ENCODE measurements around the gene THSD4.
"Not testable (repeated sequence)": the region's sequence is repeated elsewhere in the genome, so short reads cannot be mapped to it uniquely, and the experiment has no call there.

The THSD4 gene

DNA sequence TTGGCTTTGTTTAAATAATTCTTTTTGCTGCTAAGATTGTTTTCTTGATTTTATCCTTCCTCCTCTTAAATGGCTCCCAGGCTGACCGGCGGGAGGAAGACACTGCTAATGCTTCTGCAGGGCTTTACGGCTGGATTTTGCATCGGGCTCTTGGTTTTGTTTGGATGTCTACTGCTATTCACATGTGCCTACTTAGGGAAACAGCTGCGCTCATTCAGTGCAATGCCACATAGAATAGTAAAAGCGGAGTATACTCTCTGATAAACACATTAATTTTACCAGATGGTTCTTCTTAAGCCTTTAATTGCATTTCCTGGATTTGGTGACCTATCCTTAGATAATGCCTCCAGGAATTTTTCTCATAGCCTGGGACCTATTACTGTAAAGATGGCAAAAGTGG is 146.6 kb downstream of the THSD4 start:
- peaks cover 0 to 3% of the 10 kb centered on the region in 2 donors for H3K36me3 ChIP-seq (ENCODE audit: control insufficient read depth in 1 of 2, insufficient read depth in 2 of 2, low read length in 2 of 2)
- no peaks in the 10 kb centered on the region for H3K9me3 ChIP-seq (ENCODE audit: control insufficient read depth in 1 of 2, low read length in 2 of 2)
- no peak overlapping the region for H3K9ac ChIP-seq (ENCODE audit: low read depth in 1 of 2, low read length in 2 of 2)
- no peak overlapping the region for H3K4me3 ChIP-seq (ENCODE audit: low read depth in 1 of 2, low read length in 2 of 2)
- H3K27me3 ChIP-seq (ENCODE audit: control insufficient read depth in 1 of 2, insufficient read depth in 2 of 2, low read length in 2 of 2), result no peaks in the 10 kb centered on the region
- no peaks in the 10 kb centered on the region for H3K4me1 ChIP-seq (ENCODE audit: control insufficient read depth in 1 of 2, insufficient read depth in 2 of 2, low read length in 2 of 2)
- no peak overlapping the region for H3K27ac ChIP-seq (ENCODE audit: low read depth, low read length)

DNA sequence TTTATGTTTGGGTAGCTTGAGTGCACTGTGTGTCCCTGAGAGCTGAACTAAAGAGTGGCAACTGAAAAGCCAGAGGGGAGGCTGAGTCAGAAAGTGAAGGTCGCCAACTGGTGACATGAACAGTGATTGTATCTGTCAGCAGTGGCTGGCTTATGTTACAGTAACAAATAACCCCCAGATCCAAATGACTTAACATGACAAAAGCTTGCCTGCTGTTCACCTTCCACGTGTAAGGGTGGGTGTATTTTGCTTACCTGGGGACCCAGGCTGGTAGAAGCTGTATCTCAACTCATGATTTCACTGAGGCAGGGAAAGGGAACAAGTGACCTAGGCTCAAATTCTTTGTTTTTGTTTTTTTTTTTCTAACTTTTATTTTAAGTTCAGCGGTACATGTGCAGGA is 147.3 kb downstream of the THSD4 start:
- Histone ChIP-seq H3K9me3 (ENCODE audit: control insufficient read depth in 1 of 2, low read length in 2 of 2) (no peaks in the 10 kb centered on the region), H3K27me3 (ENCODE audit: control insufficient read depth in 1 of 2, insufficient read depth in 2 of 2, low read length in 2 of 2) (no peaks in the 10 kb centered on the region), H3K9ac (ENCODE audit: low read depth in 1 of 2, low read length in 2 of 2) (no peak overlapping the region), H3K27ac (ENCODE audit: low read depth, low read length) (no peak overlapping the region), H3K36me3 (ENCODE audit: control insufficient read depth in 1 of 2, insufficient read depth in 2 of 2, low read length in 2 of 2) (peaks cover 0 to 3% of the 10 kb centered on the region in 2 donors), H3K4me1 (ENCODE audit: control insufficient read depth in 1 of 2, insufficient read depth in 2 of 2, low read length in 2 of 2) (no peaks in the 10 kb centered on the region), H3K4me3 (ENCODE audit: low read depth in 1 of 2, low read length in 2 of 2) (no peak overlapping the region)

DNA sequence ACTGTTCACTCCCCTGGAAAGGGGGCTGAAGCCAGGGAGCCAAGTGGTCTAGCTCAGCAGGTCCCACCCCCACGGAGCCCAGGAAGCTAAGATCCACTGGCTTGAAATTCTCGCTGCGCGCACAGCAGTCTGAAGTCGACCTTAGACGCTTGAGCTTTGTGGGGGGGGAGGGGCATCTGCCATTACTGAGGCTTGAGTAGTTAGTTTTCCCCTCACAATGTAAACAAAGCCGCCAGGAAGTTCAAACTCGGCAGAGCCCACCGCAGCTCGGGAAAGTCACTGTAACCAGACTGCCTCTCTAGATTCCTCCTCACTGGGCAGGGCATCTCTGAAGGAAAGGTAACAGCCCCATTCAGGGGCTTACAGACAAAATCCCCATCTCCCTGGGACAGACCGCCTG is 150.3 kb downstream of the THSD4 start:
- not testable (repeated sequence) for H3K36me3 ChIP-seq (ENCODE audit: control insufficient read depth in 1 of 2, insufficient read depth in 2 of 2, low read length in 2 of 2); H3K9ac ChIP-seq (ENCODE audit: low read depth in 1 of 2, low read length in 2 of 2); H3K27me3 ChIP-seq (ENCODE audit: control insufficient read depth in 1 of 2, insufficient read depth in 2 of 2, low read length in 2 of 2); H3K4me3 ChIP-seq (ENCODE audit: low read depth in 1 of 2, low read length in 2 of 2); H3K4me1 ChIP-seq (ENCODE audit: control insufficient read depth in 1 of 2, insufficient read depth in 2 of 2, low read length in 2 of 2); H3K9me3 ChIP-seq (ENCODE audit: control insufficient read depth in 1 of 2, low read length in 2 of 2); H3K27ac ChIP-seq (ENCODE audit: low read depth, low read length)

DNA sequence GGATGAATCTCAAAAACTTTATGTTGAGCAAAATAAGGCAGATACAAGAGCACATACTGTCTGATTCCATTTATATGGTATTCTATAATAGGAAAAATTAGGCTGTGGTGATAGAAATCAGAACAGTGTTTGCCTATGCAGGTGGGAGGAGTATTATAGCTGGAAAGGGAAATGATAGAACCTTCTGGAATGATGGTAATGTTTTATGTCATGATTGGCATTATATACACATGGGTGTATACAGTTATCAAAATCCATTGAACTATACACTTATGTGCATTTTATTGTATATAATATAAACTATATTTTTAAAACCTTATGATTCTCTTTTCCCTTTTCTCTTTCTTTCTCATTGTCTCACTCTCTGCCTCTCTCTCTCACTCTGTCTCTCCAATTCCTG is 156.1 kb downstream of the THSD4 start:
- H3K9me3 ChIP-seq (ENCODE audit: control insufficient read depth in 1 of 2, low read length in 2 of 2), result no peaks in the 10 kb centered on the region
- H3K9ac ChIP-seq (ENCODE audit: low read depth in 1 of 2, low read length in 2 of 2), result no peak overlapping the region
- H3K4me3 ChIP-seq (ENCODE audit: low read depth in 1 of 2, low read length in 2 of 2), result no peak overlapping the region
- no peak overlapping the region for H3K27ac ChIP-seq (ENCODE audit: low read depth, low read length)
- H3K36me3 ChIP-seq (ENCODE audit: control insufficient read depth in 1 of 2, insufficient read depth in 2 of 2, low read length in 2 of 2), result no peaks in the 10 kb centered on the region
- no peaks in the 10 kb centered on the region for H3K27me3 ChIP-seq (ENCODE audit: control insufficient read depth in 1 of 2, insufficient read depth in 2 of 2, low read length in 2 of 2)
- peaks cover 15 to 19% of the 10 kb centered on the region in 2 donors for H3K4me1 ChIP-seq (ENCODE audit: control insufficient read depth in 1 of 2, insufficient read depth in 2 of 2, low read length in 2 of 2)

DNA sequence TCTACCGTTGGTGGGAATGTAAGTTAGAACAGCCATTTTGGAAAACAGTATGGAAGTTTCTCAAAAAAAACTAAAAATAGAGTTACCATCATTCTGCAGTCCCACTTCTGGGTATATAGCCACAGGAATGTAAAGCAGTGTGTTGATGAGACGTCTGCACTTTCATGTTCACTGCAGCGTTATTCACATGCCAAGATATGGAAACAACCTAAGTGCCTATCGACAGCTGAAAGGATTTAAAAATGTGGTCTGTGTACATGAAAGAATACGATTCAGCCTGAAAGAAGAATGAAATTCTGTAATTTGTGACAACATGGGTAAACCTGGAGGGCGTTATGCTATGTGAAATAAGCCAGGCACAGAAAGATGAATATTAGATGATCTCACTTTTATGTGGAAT is 157.7 kb downstream of the THSD4 start:
- no peak overlapping the region for H3K27ac ChIP-seq (ENCODE audit: low read depth, low read length)
- H3K9me3 ChIP-seq (ENCODE audit: control insufficient read depth in 1 of 2, low read length in 2 of 2), result no peaks in the 10 kb centered on the region
- peaks cover 15 to 19% of the 10 kb centered on the region in 2 donors for H3K4me1 ChIP-seq (ENCODE audit: control insufficient read depth in 1 of 2, insufficient read depth in 2 of 2, low read length in 2 of 2)
- no peaks in the 10 kb centered on the region for H3K27me3 ChIP-seq (ENCODE audit: control insufficient read depth in 1 of 2, insufficient read depth in 2 of 2, low read length in 2 of 2)
- no peak overlapping the region for H3K4me3 ChIP-seq (ENCODE audit: low read depth in 1 of 2, low read length in 2 of 2)
- no peaks in the 10 kb centered on the region for H3K36me3 ChIP-seq (ENCODE audit: control insufficient read depth in 1 of 2, insufficient read depth in 2 of 2, low read length in 2 of 2)
- H3K9ac ChIP-seq (ENCODE audit: low read depth in 1 of 2, low read length in 2 of 2), result no peak overlapping the region

DNA sequence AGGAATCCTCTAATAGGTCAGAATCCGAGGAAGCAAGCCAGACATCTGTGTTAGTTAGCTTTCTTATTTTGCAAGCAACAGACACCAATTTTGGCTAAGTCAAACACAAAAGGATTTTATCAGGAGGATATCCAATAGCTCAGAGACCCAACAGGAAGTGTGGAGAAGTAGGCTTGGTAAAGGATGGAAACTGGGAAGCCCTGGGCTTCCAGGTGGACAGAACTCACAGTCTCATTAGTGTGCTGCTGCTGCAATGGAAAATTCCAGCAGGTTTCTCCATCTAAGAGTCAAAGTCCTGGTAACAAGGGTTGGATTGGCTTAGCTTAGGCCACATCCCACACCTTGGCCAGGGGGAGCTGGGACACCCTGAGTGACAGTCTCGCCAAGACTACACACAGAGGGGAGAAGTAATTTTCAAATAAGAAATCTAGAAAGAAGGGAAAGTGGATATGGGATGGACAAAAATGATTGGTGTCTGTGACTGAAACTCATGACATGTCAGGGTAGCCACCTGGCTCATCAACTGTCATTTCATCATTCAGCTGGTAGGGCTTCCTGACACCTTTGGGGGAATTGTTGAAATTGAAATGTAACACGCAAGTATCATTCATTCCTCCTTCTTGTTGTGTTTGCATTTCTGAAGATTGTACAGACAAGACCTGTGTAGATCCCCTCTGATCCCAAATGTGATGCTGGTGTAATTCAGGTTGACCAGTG is 158.6 kb downstream of the THSD4 start:
- Histone ChIP-seq H3K9me3 (ENCODE audit: control insufficient read depth in 1 of 2, low read length in 2 of 2) (no peaks in the 10 kb centered on the region), H3K36me3 (ENCODE audit: control insufficient read depth in 1 of 2, insufficient read depth in 2 of 2, low read length in 2 of 2) (no peaks in the 10 kb centered on the region), H3K4me3 (ENCODE audit: low read depth in 1 of 2, low read length in 2 of 2) (no peak overlapping the region), H3K27me3 (ENCODE audit: control insufficient read depth in 1 of 2, insufficient read depth in 2 of 2, low read length in 2 of 2) (no peaks in the 10 kb centered on the region), H3K27ac (ENCODE audit: low read depth, low read length) (no peak overlapping the region), H3K9ac (ENCODE audit: low read depth in 1 of 2, low read length in 2 of 2) (no peak overlapping the region), H3K4me1 (ENCODE audit: control insufficient read depth in 1 of 2, insufficient read depth in 2 of 2, low read length in 2 of 2) (peaks cover 20 to 23% of the 10 kb centered on the region in 2 donors)

DNA sequence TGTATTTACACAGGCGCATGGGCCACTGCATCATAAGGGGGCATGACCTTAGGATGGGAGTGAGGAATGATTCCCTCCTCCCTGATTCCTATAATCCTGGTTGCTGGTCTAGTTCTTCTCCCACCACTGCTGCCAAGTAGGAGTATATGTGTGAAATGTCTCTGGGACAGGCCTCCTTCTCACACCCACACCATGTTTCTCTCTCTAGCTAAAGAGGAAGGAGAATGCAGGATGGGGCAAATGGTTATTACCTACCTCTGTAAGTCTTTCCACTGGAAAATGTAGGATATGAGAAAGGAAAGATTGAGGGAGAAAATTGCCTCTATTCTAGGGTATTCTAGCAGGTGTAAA is 159.2 kb downstream of the THSD4 start:
- H3K27ac ChIP-seq (ENCODE audit: low read depth, low read length), result no peak overlapping the region
- no peaks in the 10 kb centered on the region for H3K36me3 ChIP-seq (ENCODE audit: control insufficient read depth in 1 of 2, insufficient read depth in 2 of 2, low read length in 2 of 2)
- H3K4me3 ChIP-seq (ENCODE audit: low read depth in 1 of 2, low read length in 2 of 2), result no peak overlapping the region
- H3K9ac ChIP-seq (ENCODE audit: low read depth in 1 of 2, low read length in 2 of 2), result no peak overlapping the region
- H3K27me3 ChIP-seq (ENCODE audit: control insufficient read depth in 1 of 2, insufficient read depth in 2 of 2, low read length in 2 of 2), result no peaks in the 10 kb centered on the region
- H3K4me1 ChIP-seq (ENCODE audit: control insufficient read depth in 1 of 2, insufficient read depth in 2 of 2, low read length in 2 of 2), result peaks cover 24 to 28% of the 10 kb centered on the region in 2 donors
- no peaks in the 10 kb centered on the region for H3K9me3 ChIP-seq (ENCODE audit: control insufficient read depth in 1 of 2, low read length in 2 of 2)

DNA sequence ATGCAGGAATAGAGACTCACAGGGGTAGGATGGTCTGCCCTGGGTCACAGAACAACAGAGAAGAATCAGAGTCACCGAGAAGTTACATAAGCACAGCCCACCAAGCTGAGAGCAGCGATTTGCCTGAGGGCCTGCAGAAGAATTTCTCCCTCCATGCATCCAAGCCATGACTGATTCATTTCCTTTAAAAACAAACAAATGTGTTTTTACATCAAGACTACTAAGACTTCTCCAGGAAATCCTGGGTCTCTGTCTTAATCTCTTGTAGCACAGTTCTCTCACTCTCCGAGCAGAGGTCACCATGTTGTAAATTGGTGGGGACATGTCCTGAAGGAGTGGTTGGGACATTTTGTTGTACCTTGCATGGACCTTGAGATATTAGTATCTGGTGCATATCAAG is 159.8 kb downstream of the THSD4 start:
- H3K9ac ChIP-seq (ENCODE audit: low read depth in 1 of 2, low read length in 2 of 2), result no peak overlapping the region
- H3K27ac ChIP-seq (ENCODE audit: low read depth, low read length), result no peak overlapping the region
- H3K9me3 ChIP-seq (ENCODE audit: control insufficient read depth in 1 of 2, low read length in 2 of 2), result no peaks in the 10 kb centered on the region
- H3K4me1 ChIP-seq (ENCODE audit: control insufficient read depth in 1 of 2, insufficient read depth in 2 of 2, low read length in 2 of 2), result peaks cover 31 to 35% of the 10 kb centered on the region in 2 donors
- H3K27me3 ChIP-seq (ENCODE audit: control insufficient read depth in 1 of 2, insufficient read depth in 2 of 2, low read length in 2 of 2), result no peaks in the 10 kb centered on the region
- H3K36me3 ChIP-seq (ENCODE audit: control insufficient read depth in 1 of 2, insufficient read depth in 2 of 2, low read length in 2 of 2), result no peaks in the 10 kb centered on the region
- H3K4me3 ChIP-seq (ENCODE audit: low read depth in 1 of 2, low read length in 2 of 2), result no peak overlapping the region

DNA sequence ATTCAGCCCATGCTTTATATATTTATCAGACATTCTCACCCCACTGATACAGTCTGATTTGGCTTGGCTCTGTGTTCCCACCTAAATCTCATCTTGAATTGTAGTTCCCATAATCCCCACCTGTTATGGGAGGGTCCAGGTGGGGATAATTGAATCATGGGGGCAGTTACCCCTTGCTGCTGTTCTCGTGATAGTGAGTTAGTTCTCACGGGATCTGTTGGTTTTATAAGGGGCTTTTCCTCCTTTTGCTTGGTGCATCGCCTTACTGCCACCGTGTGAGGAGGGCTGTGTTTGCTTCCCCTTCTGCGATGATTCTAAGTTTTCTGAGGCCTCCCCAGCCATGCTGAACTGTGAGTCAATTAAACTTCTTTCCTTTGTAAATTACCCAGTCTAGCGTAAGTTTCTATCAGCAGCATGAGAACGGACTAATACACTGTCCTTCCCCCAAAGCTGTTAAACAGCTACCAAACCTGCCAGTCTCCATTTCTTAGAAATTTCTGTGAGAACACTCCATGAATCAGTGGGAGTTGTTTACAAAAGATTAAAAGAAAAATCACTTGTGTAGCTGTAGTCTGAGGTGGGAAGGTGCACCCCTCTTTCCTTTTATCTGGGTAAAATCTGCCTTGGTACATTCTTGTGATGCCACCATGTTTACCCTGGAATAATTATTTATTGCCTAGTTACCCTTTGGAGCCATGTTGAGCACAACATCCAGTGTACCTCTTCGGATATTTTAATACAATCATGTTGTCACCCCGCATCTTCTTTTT is 160.5 kb downstream of the THSD4 start:
- Histone ChIP-seq H3K4me1 (ENCODE audit: control insufficient read depth in 1 of 2, insufficient read depth in 2 of 2, low read length in 2 of 2) (peaks cover 31 to 41% of the 10 kb centered on the region in 2 donors), H3K27me3 (ENCODE audit: control insufficient read depth in 1 of 2, insufficient read depth in 2 of 2, low read length in 2 of 2) (no peaks in the 10 kb centered on the region), H3K36me3 (ENCODE audit: control insufficient read depth in 1 of 2, insufficient read depth in 2 of 2, low read length in 2 of 2) (no peaks in the 10 kb centered on the region), H3K9ac (ENCODE audit: low read depth in 1 of 2, low read length in 2 of 2) (no peak overlapping the region), H3K9me3 (ENCODE audit: control insufficient read depth in 1 of 2, low read length in 2 of 2) (no peaks in the 10 kb centered on the region), H3K27ac (ENCODE audit: low read depth, low read length) (no peak overlapping the region), H3K4me3 (ENCODE audit: low read depth in 1 of 2, low read length in 2 of 2) (no peak overlapping the region)

DNA sequence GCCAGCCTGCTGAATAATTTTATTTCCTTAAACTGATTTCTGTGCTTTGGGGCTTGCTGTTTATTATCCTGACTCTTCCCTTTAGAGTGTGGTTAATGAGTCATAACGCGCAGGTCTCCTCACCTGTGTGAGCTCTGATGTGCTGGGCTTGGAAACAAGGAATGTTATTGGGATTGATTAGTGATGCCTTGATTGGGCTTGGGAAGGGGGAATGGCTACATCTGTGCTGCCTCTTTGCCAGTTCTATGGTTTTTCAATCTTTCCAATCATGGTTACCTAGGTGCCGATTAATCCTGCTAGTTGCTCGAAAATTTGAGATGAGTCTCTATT is 161.0 kb downstream of the THSD4 start:
- no peak overlapping the region for H3K27ac ChIP-seq (ENCODE audit: low read depth, low read length)
- H3K36me3 ChIP-seq (ENCODE audit: control insufficient read depth in 1 of 2, insufficient read depth in 2 of 2, low read length in 2 of 2), result no peaks in the 10 kb centered on the region
- H3K4me1 ChIP-seq (ENCODE audit: control insufficient read depth in 1 of 2, insufficient read depth in 2 of 2, low read length in 2 of 2), result peaks cover 31 to 41% of the 10 kb centered on the region in 2 donors
- no peaks in the 10 kb centered on the region for H3K27me3 ChIP-seq (ENCODE audit: control insufficient read depth in 1 of 2, insufficient read depth in 2 of 2, low read length in 2 of 2)
- no peak overlapping the region for H3K9ac ChIP-seq (ENCODE audit: low read depth in 1 of 2, low read length in 2 of 2)
- H3K9me3 ChIP-seq (ENCODE audit: control insufficient read depth in 1 of 2, low read length in 2 of 2), result no peaks in the 10 kb centered on the region
- no peak overlapping the region for H3K4me3 ChIP-seq (ENCODE audit: low read depth in 1 of 2, low read length in 2 of 2)

Data from duodenal mucosa (tissue), 2 donors.